NCI-H446 (cell line): Measurements from ENCODE around the gene VGLL3.

Experiments
- DNase-seq, 2 experiments: peaks; one replicate each; lab custom pipeline; 2025; lab: John Stamatoyannopoulos, UW

Gene VGLL3

DNA sequence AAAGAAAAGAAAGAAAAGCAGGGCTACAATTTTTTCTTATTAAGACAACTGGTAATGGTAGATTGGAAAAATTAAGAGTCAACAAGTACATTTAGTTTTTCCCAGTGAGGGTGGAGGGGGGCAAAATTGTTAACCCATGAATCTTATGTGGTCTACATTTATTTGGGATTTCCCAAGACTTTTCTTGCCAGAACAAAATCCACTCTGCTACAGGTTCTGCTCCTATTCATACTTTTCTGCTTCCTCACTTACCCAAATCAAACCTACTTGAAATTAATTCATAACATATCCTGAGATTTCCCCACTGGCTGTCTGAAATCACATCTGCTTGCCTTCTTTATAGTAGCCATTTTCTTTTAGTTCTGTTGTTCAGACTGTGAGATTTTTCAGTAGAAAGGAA, 41.1 kb downstream of the VGLL3 start:
- no peak for DNase-seq

GRCh38 chr3:86948822-86949221, 42.1 kb downstream of the VGLL3 start:
- no peak for DNase-seq

DNA sequence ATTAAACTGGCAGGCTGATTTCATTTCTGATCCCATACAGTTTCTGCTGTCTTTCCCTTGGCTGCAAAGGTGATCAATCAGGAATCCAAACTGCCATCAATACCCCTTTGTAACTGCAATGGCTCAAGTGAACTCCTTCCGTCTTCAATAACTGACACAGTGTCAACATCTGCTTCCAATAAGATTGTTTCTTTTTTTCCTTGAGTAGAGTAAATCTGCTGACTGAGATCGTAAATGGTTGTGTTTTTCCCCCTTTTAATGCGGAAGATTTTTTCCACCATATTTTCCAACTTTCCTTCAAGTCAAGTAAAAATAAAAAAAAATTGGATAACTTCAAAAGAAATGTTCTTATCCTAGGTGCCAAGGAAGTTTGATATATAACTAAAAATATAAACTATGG, 48.7 kb downstream of the VGLL3 start:
- no peak for DNase-seq

DNA sequence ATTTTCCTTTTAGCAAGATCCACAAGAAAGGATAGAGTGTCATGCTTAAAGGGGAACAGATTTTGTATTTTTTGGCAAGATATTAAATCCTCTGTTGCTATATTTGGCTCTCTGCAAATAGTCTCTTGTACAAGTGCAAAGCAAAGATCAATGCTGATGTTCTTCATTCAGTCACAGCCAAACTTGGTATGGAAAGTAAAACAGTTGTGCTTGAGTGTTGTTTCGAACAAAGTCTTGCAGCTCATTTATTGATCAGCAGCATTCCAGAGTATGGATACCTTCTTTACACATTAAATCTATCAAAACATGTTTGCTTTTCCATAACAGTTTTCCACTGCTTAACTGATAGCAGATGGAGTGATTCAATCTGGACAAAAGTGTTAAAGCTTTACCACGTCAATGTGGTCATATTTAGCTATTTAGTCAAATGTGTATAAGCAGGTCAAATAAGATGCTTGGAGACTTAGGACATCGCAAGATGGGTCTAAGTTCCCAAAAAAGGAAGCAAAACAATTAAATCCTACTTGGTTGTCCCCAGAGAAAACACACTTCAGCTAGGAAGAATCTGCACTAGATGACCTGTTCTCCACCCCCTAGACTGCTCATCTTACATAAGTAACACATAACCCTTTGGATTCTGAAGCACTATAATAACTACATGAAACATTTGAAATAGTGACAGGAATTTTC, 52.4 kb downstream of the VGLL3 start:
- DNase-seq = no peak

DNA sequence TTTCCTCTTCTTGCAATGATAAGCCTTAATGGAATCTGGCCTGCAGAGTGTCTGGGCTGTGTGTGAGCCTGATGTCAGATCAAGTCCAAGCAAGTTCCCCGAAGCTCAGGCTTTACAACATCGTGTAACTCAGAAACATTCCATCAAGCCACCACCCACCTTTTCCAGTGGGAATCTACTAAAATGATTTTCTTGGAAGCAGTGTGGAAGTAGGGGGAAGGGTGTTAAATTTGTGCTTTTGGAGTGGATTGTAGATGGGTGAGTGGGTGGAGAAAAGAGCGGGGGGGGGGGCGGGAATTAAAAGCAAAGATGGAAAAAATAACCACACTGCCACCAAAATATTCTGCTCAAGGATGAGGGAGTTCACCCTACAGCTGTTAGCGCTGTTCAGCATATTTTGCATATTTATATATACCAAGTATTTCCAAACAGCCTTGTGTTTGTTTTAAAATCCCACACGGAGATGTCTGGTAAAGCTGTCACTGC, 53.6 kb downstream of the VGLL3 start:
- no peak for DNase-seq

- DNase-seq = no peak
These were observed 56.1 kb downstream of the VGLL3 start for GRCh38 chr3:86934851-86935250.

- no peak for DNase-seq
These were observed 60.1 kb downstream of the VGLL3 start for GRCh38 chr3:86930831-86931230.

- no peak for DNase-seq
These were observed 60.8 kb downstream of the VGLL3 start for GRCh38 chr3:86930181-86930580.

- no peak for DNase-seq
These were observed 61.9 kb downstream of the VGLL3 start for GRCh38 chr3:86929046-86929445.

DNA sequence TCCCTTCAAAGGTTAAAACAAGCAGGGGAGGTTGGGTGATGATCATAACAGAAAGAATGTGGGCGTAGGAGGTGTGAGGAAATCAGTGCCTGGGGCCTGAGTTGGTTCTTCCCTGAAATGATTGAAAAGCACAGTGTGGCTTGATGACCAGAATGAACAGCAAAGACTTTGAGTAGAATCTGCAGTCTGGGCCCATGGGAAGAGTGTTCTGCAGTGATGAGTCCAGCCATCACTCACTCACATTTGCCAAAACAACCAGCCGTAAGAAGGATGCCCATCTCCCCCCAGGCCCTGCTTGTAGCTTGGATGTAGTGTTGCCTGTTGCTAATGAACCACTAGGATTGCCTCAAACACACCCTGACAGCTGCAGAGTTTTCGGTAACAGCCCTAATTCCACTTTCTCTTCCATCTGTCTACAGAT, 67.9 kb downstream of the VGLL3 start:
- DNase-seq = no peak

- no peak for DNase-seq
These were observed 68.8 kb downstream of the VGLL3 start for GRCh38 chr3:86921971-86922680.

DNA sequence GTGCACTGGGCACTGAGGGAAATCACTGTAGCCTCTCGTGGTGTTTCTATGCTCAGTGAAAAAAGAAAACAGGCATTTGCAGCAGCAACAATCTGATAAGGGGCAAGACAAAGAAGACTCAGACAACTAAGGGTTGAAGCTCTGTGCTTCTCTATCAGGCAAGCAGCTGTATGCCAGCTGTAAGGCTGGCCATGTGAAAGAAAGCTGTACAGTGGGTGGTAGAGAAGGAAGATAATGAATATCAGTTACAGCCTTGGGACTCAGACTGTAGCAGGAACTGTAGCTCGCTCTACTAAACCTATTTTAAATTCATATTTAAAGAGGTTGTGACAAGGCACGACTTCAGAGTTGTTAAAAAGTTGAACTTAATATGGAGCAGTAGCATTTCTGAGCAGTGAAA, 76.3 kb downstream of the VGLL3 start:
- DNase-seq = no peak

DNA sequence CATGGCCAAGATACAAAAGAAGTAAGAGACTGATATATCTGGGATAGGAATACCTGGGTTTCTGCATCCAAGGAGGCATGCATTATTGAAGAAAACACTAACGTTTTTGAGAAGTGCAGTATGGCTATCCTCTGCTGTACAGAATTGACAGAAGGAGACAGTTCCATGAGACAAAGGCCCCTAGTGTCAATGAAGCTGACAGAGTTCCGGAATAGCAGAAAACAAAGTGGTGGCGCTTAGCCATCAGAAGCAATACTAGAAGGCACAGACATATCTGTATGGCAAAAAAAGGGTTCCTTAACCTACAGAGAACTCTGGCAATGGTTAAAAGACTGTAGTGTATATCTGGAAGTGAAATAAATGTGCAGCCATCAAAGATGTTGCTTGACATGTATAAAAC, 77.8 kb downstream of the VGLL3 start:
- no peak for DNase-seq

- no peak for DNase-seq
These were observed 95.7 kb downstream of the VGLL3 start for GRCh38 chr3:86895202-86895601.

DNA sequence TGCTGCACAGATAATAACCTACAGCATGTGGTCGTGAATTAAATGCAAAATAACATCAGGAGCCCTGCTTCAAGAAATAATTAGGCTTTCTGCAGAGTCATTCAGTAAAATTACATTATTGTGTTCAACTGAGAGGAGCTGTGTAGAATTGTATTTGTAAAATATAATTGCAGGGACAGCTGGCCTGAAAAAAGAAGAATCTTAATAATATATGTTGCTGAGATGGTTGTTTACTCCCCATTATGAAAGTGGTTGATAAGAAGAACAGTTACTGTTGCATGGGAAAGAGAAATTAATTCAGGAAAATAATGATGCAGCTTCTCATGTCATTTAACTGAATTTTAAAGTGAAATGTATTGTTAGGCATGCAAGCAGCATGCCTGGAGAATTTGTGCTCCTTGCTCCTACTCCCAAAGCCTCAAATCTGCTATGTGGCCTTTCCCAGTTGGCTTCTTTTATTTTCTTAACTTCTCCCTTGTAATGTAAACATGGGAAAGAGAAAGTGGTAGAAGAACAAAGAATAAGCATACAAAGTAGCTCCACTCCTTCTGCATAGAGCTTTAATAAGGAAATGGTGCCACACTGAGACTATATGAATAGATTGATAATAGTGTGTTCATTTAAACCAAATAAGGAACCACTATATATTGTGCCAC, 100.1 kb downstream of the VGLL3 start:
- no peak for DNase-seq
